GM23338 (cell line): ENCODE measurements around the gene STAT6.

Experiments used
- CREB1 ChIP-seq: fragments of 250-450 bp; sonication (Bioruptor Pico); IDR thresholded peaks from 2 replicates; pipeline ENCODE4 v1.5.0; 2020; ENCODE audit warnings: low read depth, mild to moderate bottlenecking, moderate library complexity
- CTCF ChIP-seq, 2 experiments: fragments of 200-600 bp in 1 of 2; sonication (generic) in 1 of 2; conservative IDR thresholded peaks; 2 replicates each; pipeline versions ENCODE4 v1.5.1 to v1.6.1; 2016 to 2017; ENCODE audit warnings: antibody characterized with exemption in 2 of 2, low read depth in 2 of 2, mild to moderate bottlenecking in 2 of 2, moderate library complexity in 1 of 2
- EZH2 ChIP-seq: fragments of 200-600 bp; sonication (generic); IDR thresholded peaks from one replicate; pipeline ENCODE4 v1.8.0; 2017; ENCODE audit warnings: antibody characterized with exemption, mild to moderate bottlenecking, low read depth; ENCODE audit not compliant: unreplicated experiment
- EZH2phosphoT487 ChIP-seq: fragments of 200-600 bp; sonication (generic); IDR thresholded peaks from one replicate; pipeline ENCODE4 v1.8.1; 2018; ENCODE audit warnings: antibody characterized with exemption; ENCODE audit not compliant: unreplicated experiment
- REST ChIP-seq: IDR thresholded peaks from one replicate; pipeline ENCODE4 v1.6.1; 2018; ENCODE audit warnings: antibody characterized with exemption; ENCODE audit not compliant: unreplicated experiment

- TF ChIP-seq EZH2phosphoT487 (no peak), CTCF (conservative IDR thresholded peaks at IDR 0.05; ENCODE audit: low read depth in 2 of 2) (no peak), CREB1 (no peak), REST (no peak), EZH2 (no peak)
These were observed 54.0 kb downstream of the STAT6 start for GRCh38 chr12:57057067-57057751.
